Activated CD4-positive, alpha-beta T cell treated with anti-CD3 and anti-CD28 coated beads, Interleukin-2, amount 10 ng/mL, durations not matched to agents 24 days and 14 days (primary cell): ENCODE results near the gene MOB3A. TPM values are rescaled to one million over a fixed set of nuclear protein-coding genes. Genes with fewer than 3 reads are reported as not detected.
A peak's percentile ranks its signal among the peaks of the same experiment; 100 is the strongest.
"Not testable (repeated sequence)": the region's sequence is repeated elsewhere in the genome, so short reads cannot be mapped to it uniquely, and the experiment has no call there.

Experiments
- DNase-seq: peaks from one replicate; pipeline ENCODE4 v3.0.0; 2022
- H3K27ac Mint-ChIP-seq: one replicate; pipeline ENCODE4 v1.8.0; 2022; ENCODE audit warnings: mild to moderate bottlenecking, mixed read lengths
- H3K27me3 Mint-ChIP-seq: one replicate; pipeline ENCODE4 v1.8.0; 2022; ENCODE audit warnings: mixed read lengths
- H3K36me3 Mint-ChIP-seq: one replicate; pipeline ENCODE4 v1.8.0; 2022; ENCODE audit warnings: low read depth, mild to moderate bottlenecking, mixed read lengths
- H3K4me1 Mint-ChIP-seq: one replicate; pipeline ENCODE4 v1.8.0; 2021; ENCODE audit warnings: mixed read lengths
- H3K4me3 Mint-ChIP-seq: one replicate; pipeline ENCODE4 v1.8.0; 2022; ENCODE audit warnings: mild to moderate bottlenecking, moderate library complexity, mixed read lengths
- H3K9me3 Mint-ChIP-seq: one replicate; pipeline ENCODE4 v1.8.0; 2021; ENCODE audit warnings: mixed read lengths
- intact Hi-C: fragments of 100-400 bp; cut with micrococcal nuclease; formaldehyde crosslinking; loops from one replicate; pipeline ENCODE4 v1.15.1; 2023
- total RNA-seq: library from RNA; stranded (reverse); gene quantifications from 2 replicates; pipeline ENCODE4 v1.2.3, GENCODE V29; 2022

The MOB3A gene
- total RNA-seq, 1 donor from 2014 or later: 185 TPM

GRCh38 chr19:2129892-2130770 is 34.0 kb upstream of the MOB3A start:
- H3K4me3 Mint-ChIP-seq: no peak overlapping the region
- H3K27me3 Mint-ChIP-seq: no peaks in the 10 kb centered on the region
- peaks cover 38% of the 10 kb centered on the region for H3K36me3 Mint-ChIP-seq
- H3K27ac Mint-ChIP-seq: no peak overlapping the region
- H3K9me3 Mint-ChIP-seq: no peaks in the 10 kb centered on the region
- intact Hi-C loops: no loop called here
- no peaks in the 10 kb centered on the region for H3K4me1 Mint-ChIP-seq
- DNase-seq: no peak

- intact Hi-C loops: no loop called here
- H3K9me3 Mint-ChIP-seq: no peaks in the 10 kb centered on the region
- no peaks in the 10 kb centered on the region for H3K27me3 Mint-ChIP-seq
- no peak for DNase-seq
- no peaks in the 10 kb centered on the region for H3K4me1 Mint-ChIP-seq
- H3K36me3 Mint-ChIP-seq: peaks cover 40% of the 10 kb centered on the region
- H3K4me3 Mint-ChIP-seq: no peak overlapping the region
- H3K27ac Mint-ChIP-seq: no peak overlapping the region
These were observed 33.4 kb upstream of the MOB3A start for GRCh38 chr19:2129486-2129885.

GRCh38 chr19:2129022-2129421 is 32.9 kb upstream of the MOB3A start:
- no peak overlapping the region for H3K27ac Mint-ChIP-seq
- H3K9me3 Mint-ChIP-seq: no peaks in the 10 kb centered on the region
- H3K36me3 Mint-ChIP-seq: peaks cover 43% of the 10 kb centered on the region
- H3K4me1 Mint-ChIP-seq: no peaks in the 10 kb centered on the region
- no peak overlapping the region for H3K4me3 Mint-ChIP-seq
- H3K27me3 Mint-ChIP-seq: no peaks in the 10 kb centered on the region
- DNase-seq: no peak
- intact Hi-C loops: no loop called here

- H3K4me3 Mint-ChIP-seq, DNase-seq, intact Hi-C loops, H3K4me1 Mint-ChIP-seq, H3K9me3 Mint-ChIP-seq, H3K27me3 Mint-ChIP-seq, H3K27ac Mint-ChIP-seq: not testable (repeated sequence)
- H3K36me3 Mint-ChIP-seq: peaks cover 40% of the 10 kb centered on the region
These were observed 32.1 kb upstream of the MOB3A start for GRCh38 chr19:2128252-2128651.

- H3K27me3 Mint-ChIP-seq: no peaks in the 10 kb centered on the region
- H3K36me3 Mint-ChIP-seq: peaks cover 39% of the 10 kb centered on the region
- H3K9me3 Mint-ChIP-seq: no peaks in the 10 kb centered on the region
- no peaks in the 10 kb centered on the region for H3K4me1 Mint-ChIP-seq
- no peak for DNase-seq
- H3K27ac Mint-ChIP-seq: no peak overlapping the region
- intact Hi-C loops: no loop called here
- no peak overlapping the region for H3K4me3 Mint-ChIP-seq
These were observed 31.6 kb upstream of the MOB3A start for GRCh38 chr19:2127758-2128157.

- peaks cover 37% of the 10 kb centered on the region for H3K36me3 Mint-ChIP-seq
- no peak for DNase-seq
- no peak overlapping the region for H3K27ac Mint-ChIP-seq
- intact Hi-C loops: no loop called here
- no peak overlapping the region for H3K4me3 Mint-ChIP-seq
- H3K4me1 Mint-ChIP-seq: no peaks in the 10 kb centered on the region
- H3K9me3 Mint-ChIP-seq: no peaks in the 10 kb centered on the region
- no peaks in the 10 kb centered on the region for H3K27me3 Mint-ChIP-seq
These were observed 30.9 kb upstream of the MOB3A start for GRCh38 chr19:2126879-2127518.

GRCh38 chr19:2123682-2124387 is 27.7 kb upstream of the MOB3A start:
- DNase-seq: peak; percentile 76
- intact Hi-C loops: no loop called here
- H3K36me3 Mint-ChIP-seq: peaks cover 40% of the 10 kb centered on the region
- H3K27me3 Mint-ChIP-seq: no peaks in the 10 kb centered on the region
- no peak overlapping the region for H3K27ac Mint-ChIP-seq
- H3K4me1 Mint-ChIP-seq: no peaks in the 10 kb centered on the region
- no peaks in the 10 kb centered on the region for H3K9me3 Mint-ChIP-seq
- H3K4me3 Mint-ChIP-seq: no peak overlapping the region

- H3K4me1 Mint-ChIP-seq: no peaks in the 10 kb centered on the region
- peaks cover 48% of the 10 kb centered on the region for H3K36me3 Mint-ChIP-seq
- H3K27ac Mint-ChIP-seq: no peak overlapping the region
- no peaks in the 10 kb centered on the region for H3K27me3 Mint-ChIP-seq
- H3K4me3 Mint-ChIP-seq: no peak overlapping the region
- DNase-seq: no peak
- H3K9me3 Mint-ChIP-seq: no peaks in the 10 kb centered on the region
- intact Hi-C loops: no loop called here
These were observed 26.9 kb upstream of the MOB3A start for GRCh38 chr19:2122982-2123381.

- intact Hi-C loops: no loop called here
- Mint-ChIP-seq H3K27me3 (no peaks in the 10 kb centered on the region), H3K36me3 (peaks cover 50% of the 10 kb centered on the region), H3K4me3 (no peak overlapping the region), H3K27ac (no peak overlapping the region), H3K9me3 (no peaks in the 10 kb centered on the region), H3K4me1 (no peaks in the 10 kb centered on the region)
- no peak for DNase-seq
These were observed 26.1 kb upstream of the MOB3A start for GRCh38 chr19:2122251-2122650.

- no peak for DNase-seq
- no peaks in the 10 kb centered on the region for H3K9me3 Mint-ChIP-seq
- no peaks in the 10 kb centered on the region for H3K27me3 Mint-ChIP-seq
- no peak overlapping the region for H3K4me3 Mint-ChIP-seq
- no peak overlapping the region for H3K27ac Mint-ChIP-seq
- peaks cover 48% of the 10 kb centered on the region for H3K36me3 Mint-ChIP-seq
- intact Hi-C loops: no loop called here
- no peaks in the 10 kb centered on the region for H3K4me1 Mint-ChIP-seq
These were observed 25.4 kb upstream of the MOB3A start for GRCh38 chr19:2121416-2122051.

GRCh38 chr19:2120821-2121220 is 24.7 kb upstream of the MOB3A start:
- intact Hi-C loops: no loop called here
- Mint-ChIP-seq H3K36me3 (peaks cover 50% of the 10 kb centered on the region), H3K9me3 (no peaks in the 10 kb centered on the region), H3K27ac (no peak overlapping the region), H3K4me3 (no peak overlapping the region), H3K27me3 (no peaks in the 10 kb centered on the region), H3K4me1 (no peaks in the 10 kb centered on the region)
- DNase-seq: no peak

- DNase-seq: no peak
- H3K27me3 Mint-ChIP-seq: no peaks in the 10 kb centered on the region
- H3K27ac Mint-ChIP-seq: no peak overlapping the region
- intact Hi-C loops: no loop called here
- no peaks in the 10 kb centered on the region for H3K9me3 Mint-ChIP-seq
- H3K4me3 Mint-ChIP-seq: no peak overlapping the region
- peaks cover 52% of the 10 kb centered on the region for H3K36me3 Mint-ChIP-seq
- no peaks in the 10 kb centered on the region for H3K4me1 Mint-ChIP-seq
These were observed 24.0 kb upstream of the MOB3A start for GRCh38 chr19:2119921-2120785.

- Mint-ChIP-seq H3K27me3 (no peaks in the 10 kb centered on the region), H3K9me3 (no peaks in the 10 kb centered on the region), H3K36me3 (peaks cover 59% of the 10 kb centered on the region), H3K4me1 (no peaks in the 10 kb centered on the region), H3K4me3 (no peak overlapping the region), H3K27ac (no peak overlapping the region)
- DNase-seq: no peak
- intact Hi-C loops: no loop called here
These were observed 22.3 kb upstream of the MOB3A start for GRCh38 chr19:2118438-2118837.
